Breast epithelium (tissue), 3 donors: Measurements from ENCODE around the gene ITPR1.

ENCODE experiments used
- POLR2A ChIP-seq: fragments of 450-650 bp; IDR thresholded peaks from one replicate; pipeline ENCODE4 v1.6.1; 2016; ENCODE audit warnings: antibody characterized with exemption, mild to moderate bottlenecking, moderate library complexity
- TF ChIP-seq, protein P1 (sequence below), 3 donors: fragments of 450-650 bp; IDR thresholded peaks; one replicate each; pipeline ENCODE4 v1.5.1; 2016 to 2017; ENCODE audit warnings: antibody characterized with exemption in 3 of 3, mild to moderate bottlenecking in 3 of 3, moderate library complexity in 3 of 3

DNA sequence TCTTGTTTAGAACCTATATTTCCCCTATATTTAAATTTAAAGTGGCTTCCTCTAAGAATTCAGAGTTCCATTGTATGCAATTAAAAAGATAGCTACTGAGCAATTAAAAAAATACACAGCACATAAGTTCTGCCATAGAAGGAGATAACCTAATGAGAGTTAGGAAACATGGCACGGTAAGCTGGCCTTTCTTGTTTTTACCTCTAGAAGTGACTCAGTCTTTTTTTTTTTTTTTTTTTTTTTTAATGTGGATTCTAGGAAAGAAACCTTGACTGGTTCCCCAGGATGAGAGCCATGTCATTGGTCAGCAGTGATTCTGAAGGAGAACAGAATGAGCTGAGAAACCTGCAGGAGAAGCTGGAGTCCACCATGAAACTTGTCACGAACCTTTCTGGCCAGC, 343.4 kb downstream of the ITPR1 start:
- TF ChIP-seq, protein P1, sequence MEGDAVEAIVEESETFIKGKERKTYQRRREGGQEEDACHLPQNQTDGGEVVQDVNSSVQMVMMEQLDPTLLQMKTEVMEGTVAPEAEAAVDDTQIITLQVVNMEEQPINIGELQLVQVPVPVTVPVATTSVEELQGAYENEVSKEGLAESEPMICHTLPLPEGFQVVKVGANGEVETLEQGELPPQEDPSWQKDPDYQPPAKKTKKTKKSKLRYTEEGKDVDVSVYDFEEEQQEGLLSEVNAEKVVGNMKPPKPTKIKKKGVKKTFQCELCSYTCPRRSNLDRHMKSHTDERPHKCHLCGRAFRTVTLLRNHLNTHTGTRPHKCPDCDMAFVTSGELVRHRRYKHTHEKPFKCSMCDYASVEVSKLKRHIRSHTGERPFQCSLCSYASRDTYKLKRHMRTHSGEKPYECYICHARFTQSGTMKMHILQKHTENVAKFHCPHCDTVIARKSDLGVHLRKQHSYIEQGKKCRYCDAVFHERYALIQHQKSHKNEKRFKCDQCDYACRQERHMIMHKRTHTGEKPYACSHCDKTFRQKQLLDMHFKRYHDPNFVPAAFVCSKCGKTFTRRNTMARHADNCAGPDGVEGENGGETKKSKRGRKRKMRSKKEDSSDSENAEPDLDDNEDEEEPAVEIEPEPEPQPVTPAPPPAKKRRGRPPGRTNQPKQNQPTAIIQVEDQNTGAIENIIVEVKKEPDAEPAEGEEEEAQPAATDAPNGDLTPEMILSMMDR (IDR thresholded peaks at IDR 0.05), result no peak
- TF ChIP-seq POLR2A, result no peak
